CD14-positive monocyte (primary cell): ENCODE data around the gene GPR148. TPM values are rescaled to one million over a fixed set of nuclear protein-coding genes. Genes with fewer than 3 reads are reported as not detected.

ENCODE experiments used
- DNase-seq, 3 donors: peaks; one replicate each; pipeline ENCODE4 v3.0.0-alpha.2; 2011 to 2022
- H2AFZ ChIP-seq: 2 replicates; pipeline ENCODE4 v1.6.0; 2012; ENCODE audit warnings: mild to moderate bottlenecking, low read depth, low read length, inconsistent platforms; ENCODE audit not compliant: insufficient read depth, poor library complexity, severe bottlenecking
- H3K27ac ChIP-seq, 2 donors: 1 replicate in 1 of 2; 2 replicates in 1 of 2; pipeline ENCODE4 v1.5.1; 2012 to 2013; ENCODE audit warnings: low read length in 2 of 2, control low read depth in 1 of 2, inconsistent platforms in 1 of 2, low read depth in 1 of 2, mild to moderate bottlenecking in 1 of 2
- H3K27me3 ChIP-seq, 2 donors: one replicate each; pipeline versions ENCODE4 v1.6.0 to v1.6.1; 2011 to 2013; ENCODE audit warnings: low read length in 2 of 2; ENCODE audit not compliant: control insufficient read depth in 2 of 2, insufficient read depth in 2 of 2
- H3K36me3 ChIP-seq, 2 donors: replicated peaks in 1 of 2; 1 replicate in 1 of 2; 2 replicates in 1 of 2; pipeline versions ENCODE4 v1.5.1 to v1.6.1; 2012 to 2013; ENCODE audit warnings: low read length in 2 of 2, control low read depth in 1 of 2, inconsistent platforms in 1 of 2, mild to moderate bottlenecking in 1 of 2; ENCODE audit not compliant: insufficient read depth in 2 of 2, control insufficient read depth in 1 of 2
- H3K4me1 ChIP-seq, 2 donors: 1 replicate in 1 of 2; 2 replicates in 1 of 2; pipeline versions ENCODE4 v1.5.1 to v1.6.1; 2012 to 2013; ENCODE audit warnings: low read length in 2 of 2, control low read depth in 1 of 2, inconsistent platforms in 1 of 2, mild to moderate bottlenecking in 1 of 2, moderate library complexity in 1 of 2; ENCODE audit not compliant: insufficient read depth in 2 of 2, control insufficient read depth in 1 of 2
- H3K4me2 ChIP-seq: replicated peaks from 2 replicates; pipeline ENCODE3; 2012; ENCODE audit warnings: low read length, moderate library complexity, mild to moderate bottlenecking; ENCODE audit not compliant: poor library complexity, severe bottlenecking; ENCODE audit errors: extremely low read depth
- H3K4me3 ChIP-seq, 3 experiments: fragments of 200-600 bp in 1 of 3; sonication (generic) in 1 of 3; replicated peaks in 1 of 3; 1 replicate in 2 of 3; 2 replicates in 1 of 3; pipeline ENCODE4 v1.5.1; 2011 to 2013; ENCODE audit warnings: low read length in 3 of 3, mild to moderate bottlenecking in 3 of 3, control low read depth in 2 of 3, low read depth in 2 of 3, inconsistent platforms in 1 of 3, moderate library complexity in 1 of 3
- H3K79me2 ChIP-seq: 2 replicates; pipeline ENCODE4 v1.6.0; 2012; ENCODE audit warnings: mild to moderate bottlenecking, control low read depth, inconsistent platforms, low read length, moderate library complexity; ENCODE audit not compliant: insufficient read depth
- H3K9ac ChIP-seq: 2 replicates; pipeline ENCODE4 v1.6.0; 2017; ENCODE audit warnings: low read length, mild to moderate bottlenecking; ENCODE audit not compliant: insufficient read depth, poor library complexity, severe bottlenecking
- H3K9me3 ChIP-seq, 2 donors: replicated peaks in 1 of 2; 1 replicate in 1 of 2; 2 replicates in 1 of 2; pipeline versions ENCODE4 v1.5.1 to v1.6.1; 2012 to 2013; ENCODE audit warnings: low read length in 2 of 2, control low read depth in 1 of 2; ENCODE audit not compliant: control insufficient read depth in 1 of 2, insufficient read depth in 1 of 2
- H4K20me1 ChIP-seq: 2 replicates; pipeline ENCODE4 v1.6.0; 2012; ENCODE audit warnings: mild to moderate bottlenecking, low read length, control low read depth, moderate library complexity; ENCODE audit not compliant: insufficient read depth
- H3K27ac Mint-ChIP-seq, 7 donors: one replicate each; pipeline ENCODE4 v1.8.0; 2020; ENCODE audit warnings: mild to moderate bottlenecking in 7 of 7, mixed read lengths in 7 of 7, moderate library complexity in 6 of 7, inconsistent platforms in 2 of 7
- H3K27me3 Mint-ChIP-seq, 3 donors: one replicate each; pipeline ENCODE4 v1.8.0; 2021 to 2022; ENCODE audit warnings: low read depth in 3 of 3, mild to moderate bottlenecking in 3 of 3, mixed read lengths in 3 of 3, moderate library complexity in 3 of 3, inconsistent platforms in 1 of 3
- H3K36me3 Mint-ChIP-seq, 2 donors: one replicate each; pipeline ENCODE4 v1.8.0; 2020; ENCODE audit warnings: mixed read lengths in 2 of 2, inconsistent platforms in 1 of 2, mild to moderate bottlenecking in 1 of 2
- H3K4me1 Mint-ChIP-seq: one replicate; pipeline ENCODE4 v1.8.0; 2020; ENCODE audit warnings: mild to moderate bottlenecking, mixed read lengths
- H3K4me3 Mint-ChIP-seq, 2 donors: one replicate each; pipeline ENCODE4 v1.8.0; 2020; ENCODE audit warnings: mild to moderate bottlenecking in 2 of 2, mixed read lengths in 2 of 2, moderate library complexity in 1 of 2
- H3K9me3 Mint-ChIP-seq, 7 donors: one replicate each; pipeline ENCODE4 v1.8.0; 2020 to 2022; ENCODE audit warnings: mixed read lengths in 7 of 7, mild to moderate bottlenecking in 6 of 7, moderate library complexity in 6 of 7, inconsistent platforms in 2 of 7
- CTCF ChIP-seq: fragments of 200-600 bp; IDR thresholded peaks from one replicate; pipeline ENCODE4 v1.8.0; 2022; ENCODE audit warnings: antibody characterized with exemption, mild to moderate bottlenecking
- WGBS: methylation state at CpG from one replicate; pipeline ENCODE4 v1.1.5; 2013; ENCODE audit warnings: missing lambda C conversion rate; ENCODE audit not compliant: insufficient coverage; 5-methylcytosine and 5-hydroxymethylcytosine counted together
- intact Hi-C, 2 donors: fragments of 100-400 bp; cut with micrococcal nuclease; formaldehyde crosslinking; loops; one replicate each; pipeline versions ENCODE4 v1.15.0 to v1.15.1; 2023
- polyA plus RNA-seq, 3 donors: library from polyadenylated mRNA; depleted of rRNA in 1 of 3; unstranded in 2 of 3; stranded (reverse) in 1 of 3; fragments of 300-500 nt in 2 of 3; fragments of >200 nt in 1 of 3; fragmentation: Illumina TruSeq in 2 of 3; gene quantifications; 1 replicate in 2 of 3; 2 replicates in 1 of 3; pipeline ENCODE4 v1.2.3, GENCODE V29; 2012 to 2021

Gene GPR148
- polyA plus RNA-seq, 3 donors = not detected

GRCh38 chr2:130765464-130765863, 36.6 kb downstream of the GPR148 start:
- H3K9me3 ChIP-seq = no peaks in the 10 kb centered on the region
- intact Hi-C loops = no loop called here
- no peak overlapping the region for H3K9ac ChIP-seq
- no peaks in the 10 kb centered on the region for H3K9me3 Mint-ChIP-seq
- H3K4me2 ChIP-seq = no peak overlapping the region
- H3K27ac ChIP-seq = no peak overlapping the region
- no peak overlapping the region for H3K27ac Mint-ChIP-seq
- no peak overlapping the region for H2AFZ ChIP-seq
- no peaks in the 10 kb centered on the region for H3K4me1 Mint-ChIP-seq
- no peak for DNase-seq
- no peaks in the 10 kb centered on the region for H4K20me1 ChIP-seq
- no peak for TF ChIP-seq CTCF
- H3K27me3 ChIP-seq = no peaks in the 10 kb centered on the region
- H3K36me3 Mint-ChIP-seq = no peaks in the 10 kb centered on the region
- no peaks in the 10 kb centered on the region for H3K79me2 ChIP-seq
- no peak overlapping the region for H3K4me3 Mint-ChIP-seq
- H3K4me1 ChIP-seq = no peaks in the 10 kb centered on the region
- H3K36me3 ChIP-seq = no peaks in the 10 kb centered on the region
- 82% methylated on average over 5 of the region's 6 CpGs for WGBS
- H3K4me3 ChIP-seq = no peak overlapping the region
- peaks cover 0 to 4% (median 2%) of the 10 kb centered on the region in 3 donors for H3K27me3 Mint-ChIP-seq

- no peak for TF ChIP-seq CTCF
- Histone ChIP-seq H3K79me2 (no peaks in the 10 kb centered on the region), H3K9ac (no peak overlapping the region), H3K27me3 (no peaks in the 10 kb centered on the region), H3K4me3 (no peak overlapping the region), H3K4me1 (no peaks in the 10 kb centered on the region), H3K4me2 (no peak overlapping the region), H3K36me3 (no peaks in the 10 kb centered on the region), H3K27ac (no peak overlapping the region), H3K9me3 (no peaks in the 10 kb centered on the region), H2AFZ (no peak overlapping the region), H4K20me1 (no peaks in the 10 kb centered on the region)
- Mint-ChIP-seq H3K9me3 (no peaks in the 10 kb centered on the region), H3K4me1 (no peaks in the 10 kb centered on the region), H3K4me3 (no peak overlapping the region), H3K36me3 (no peaks in the 10 kb centered on the region), H3K27ac (no peak overlapping the region), H3K27me3 (peaks cover 0 to 8% (median 2%) of the 10 kb centered on the region in 3 donors)
- intact Hi-C loops = no loop called here
- DNase-seq = no peak
- WGBS = 94% methylated on average over 5 of the region's 7 CpGs
Measured at GRCh38 chr2:130766037-130766436, 37.2 kb downstream of the GPR148 start.
